Keratinocyte (primary cell): Measurements from ENCODE around the gene PRLR.

Source experiments
- EZH2 ChIP-seq: IDR thresholded peaks from one replicate; pipeline ENCODE4 v1.6.1; 2012; ENCODE audit warnings: inconsistent platforms, mild to moderate bottlenecking, low read length, moderate library complexity
- TF ChIP-seq, protein P1 (sequence below), 3 experiments: IDR thresholded peaks in 1 of 3; conservative IDR thresholded peaks in 1 of 3; optimal IDR thresholded peaks in 1 of 3; 2 replicates in 2 of 3; 3 replicates in 1 of 3; pipeline versions ENCODE3 to v1.5.1; 2011; ENCODE audit warnings: low read length in 3 of 3, mild to moderate bottlenecking in 3 of 3, moderate library complexity in 2 of 3, control low read depth in 1 of 3, inconsistent platforms in 1 of 3; ENCODE audit not compliant: insufficient read depth in 2 of 3; ENCODE audit errors: extremely low read depth in 1 of 3

DNA sequence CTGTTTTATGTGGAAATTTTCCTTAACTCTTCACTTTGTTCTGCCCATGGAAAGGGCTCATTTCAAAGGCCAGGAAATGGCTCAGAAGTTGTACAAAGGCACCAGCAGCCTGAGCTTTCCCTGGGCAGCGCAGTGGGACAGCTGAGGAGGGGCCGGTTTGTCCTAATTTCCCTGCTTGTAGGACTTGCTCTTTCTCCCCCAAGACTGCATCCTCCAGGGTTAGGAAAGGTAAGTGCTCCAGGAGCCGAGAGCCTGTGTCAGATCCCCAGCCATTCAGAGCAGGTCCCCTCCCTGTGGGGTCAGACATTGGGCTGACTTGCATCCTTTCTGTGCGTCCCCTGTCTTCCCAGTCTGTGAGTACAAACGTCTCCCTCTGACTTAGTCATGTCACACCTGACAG lies 226.1 kb downstream of the PRLR start:
- TF ChIP-seq, protein P1, sequence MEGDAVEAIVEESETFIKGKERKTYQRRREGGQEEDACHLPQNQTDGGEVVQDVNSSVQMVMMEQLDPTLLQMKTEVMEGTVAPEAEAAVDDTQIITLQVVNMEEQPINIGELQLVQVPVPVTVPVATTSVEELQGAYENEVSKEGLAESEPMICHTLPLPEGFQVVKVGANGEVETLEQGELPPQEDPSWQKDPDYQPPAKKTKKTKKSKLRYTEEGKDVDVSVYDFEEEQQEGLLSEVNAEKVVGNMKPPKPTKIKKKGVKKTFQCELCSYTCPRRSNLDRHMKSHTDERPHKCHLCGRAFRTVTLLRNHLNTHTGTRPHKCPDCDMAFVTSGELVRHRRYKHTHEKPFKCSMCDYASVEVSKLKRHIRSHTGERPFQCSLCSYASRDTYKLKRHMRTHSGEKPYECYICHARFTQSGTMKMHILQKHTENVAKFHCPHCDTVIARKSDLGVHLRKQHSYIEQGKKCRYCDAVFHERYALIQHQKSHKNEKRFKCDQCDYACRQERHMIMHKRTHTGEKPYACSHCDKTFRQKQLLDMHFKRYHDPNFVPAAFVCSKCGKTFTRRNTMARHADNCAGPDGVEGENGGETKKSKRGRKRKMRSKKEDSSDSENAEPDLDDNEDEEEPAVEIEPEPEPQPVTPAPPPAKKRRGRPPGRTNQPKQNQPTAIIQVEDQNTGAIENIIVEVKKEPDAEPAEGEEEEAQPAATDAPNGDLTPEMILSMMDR (optimal IDR thresholded peaks at IDR 0.05 in 1 of 3, IDR thresholded peaks at IDR 0.05 in 1 of 3, conservative IDR thresholded peaks at IDR 0.05 in 1 of 3; ENCODE audit: extremely low read depth in 1 of 3, insufficient read depth in 2 of 3, low read length in 3 of 3): no peak
- TF ChIP-seq EZH2: no peak
